ENCODE data around the gene STRN3. TPM values are rescaled to one million over a fixed set of nuclear protein-coding genes. Genes with fewer than 3 reads are reported as not detected.

The STRN3 gene
- total and polyA plus RNA-seq, 2 of the 8 experiments (the other 6 are each of a cell fraction or from before 2014, with no cell fraction given): 8.7 to 38.1 TPM

DNA sequence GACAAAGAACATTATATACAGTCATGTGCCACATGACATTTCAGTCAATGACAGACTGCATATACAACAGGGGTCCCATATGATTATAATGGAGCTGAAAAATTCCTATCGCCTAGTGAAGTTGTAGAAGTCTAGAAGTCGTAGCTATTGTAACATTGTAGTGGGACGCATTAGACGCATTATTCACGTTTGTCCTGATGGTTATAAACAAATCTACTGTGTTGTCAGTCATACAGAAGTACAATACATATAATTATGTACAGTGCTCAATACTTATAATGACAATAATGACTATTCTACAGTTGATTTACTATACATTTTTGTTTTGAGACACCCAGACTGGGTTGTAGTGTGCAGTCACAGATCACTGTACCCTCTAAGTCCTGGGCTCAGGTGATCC lies 64.8 kb downstream of the STRN3 start (continued):
- TF ChIP-seq, protein P1, sequence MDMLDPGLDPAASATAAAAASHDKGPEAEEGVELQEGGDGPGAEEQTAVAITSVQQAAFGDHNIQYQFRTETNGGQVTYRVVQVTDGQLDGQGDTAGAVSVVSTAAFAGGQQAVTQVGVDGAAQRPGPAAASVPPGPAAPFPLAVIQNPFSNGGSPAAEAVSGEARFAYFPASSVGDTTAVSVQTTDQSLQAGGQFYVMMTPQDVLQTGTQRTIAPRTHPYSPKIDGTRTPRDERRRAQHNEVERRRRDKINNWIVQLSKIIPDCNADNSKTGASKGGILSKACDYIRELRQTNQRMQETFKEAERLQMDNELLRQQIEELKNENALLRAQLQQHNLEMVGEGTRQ (IDR thresholded peaks at IDR 0.05; ENCODE audit: low read length): no peak
- TF ChIP-seq JUN (IDR thresholded peaks at IDR 0.05; ENCODE audit: low read depth, low read length) (no peak), KDM1A (IDR thresholded peaks at IDR 0.05; ENCODE audit: borderline replicate concordance, low read length) (no peak), BRCA1 (IDR thresholded peaks at IDR 0.05; ENCODE audit: low read depth, low read length) (no peak), HDAC6 (IDR thresholded peaks at IDR 0.05; ENCODE audit: low read depth, low read length) (no peak), NRF1 (IDR thresholded peaks at IDR 0.05; ENCODE audit: low read depth, low read length) (no peak), HDAC2 (IDR thresholded peaks at IDR 0.05; ENCODE audit: borderline replicate concordance in 1 of 2, low read depth in 2 of 2, low read length in 2 of 2) (no peak)

All from H1 (cell line).